ENCODE results near the gene BACH2.
A peak's percentile ranks its signal among the peaks of the same experiment; 100 is the strongest.
"Not testable (repeated sequence)": the region's sequence is repeated elsewhere in the genome, so short reads cannot be mapped to it uniquely, and the experiment has no call there.

BACH2 gene

GRCh38 chr6:90301816-90302215 is 5.2 kb upstream of the BACH2 start:
- no peak for DNase-seq (ENCODE audit: low read depth)

GRCh38 chr6:90298459-90299053 is 1.9 kb upstream of the BACH2 start:
- no peak for DNase-seq (ENCODE audit: low read depth)

- DNase-seq (ENCODE audit: low read depth) = no peak
Observed at GRCh38 chr6:90297867-90298381, 1.3 kb upstream of the BACH2 start.

GRCh38 chr6:90297115-90297866 is 648 bp upstream of the BACH2 start:
- DNase-seq (ENCODE audit: low read depth) = no peak

- DNase-seq (ENCODE audit: low read depth) = no peak
Observed at GRCh38 chr6:90295854-90296340, 746 bp downstream of the BACH2 start.

- DNase-seq (ENCODE audit: low read depth) = peak; percentile 66
Observed at GRCh38 chr6:90294989-90295853, 1.4 kb downstream of the BACH2 start.

GRCh38 chr6:90294614-90294988 is 2.0 kb downstream of the BACH2 start:
- DNase-seq (ENCODE audit: low read depth) = no peak

- no peak for DNase-seq (ENCODE audit: low read depth)
Observed at GRCh38 chr6:90294008-90294511, 2.6 kb downstream of the BACH2 start.

GRCh38 chr6:90293319-90293953 is 3.2 kb downstream of the BACH2 start:
- no peak for DNase-seq (ENCODE audit: low read depth)

- no peak for DNase-seq (ENCODE audit: low read depth)
Observed at GRCh38 chr6:90291565-90291964, 5.1 kb downstream of the BACH2 start.

GRCh38 chr6:90290811-90291420 is 5.7 kb downstream of the BACH2 start:
- no peak for DNase-seq (ENCODE audit: low read depth)

GRCh38 chr6:90289902-90290301 is 6.7 kb downstream of the BACH2 start:
- no peak for DNase-seq (ENCODE audit: low read depth)

- DNase-seq (ENCODE audit: low read depth) = no peak
Observed at GRCh38 chr6:90288404-90288803, 8.2 kb downstream of the BACH2 start.

GRCh38 chr6:90286884-90287488 is 9.7 kb downstream of the BACH2 start:
- peak; percentile 39 for DNase-seq (ENCODE audit: low read depth)

- no peak for DNase-seq (ENCODE audit: low read depth)
Observed at GRCh38 chr6:90285611-90286381, 10.8 kb downstream of the BACH2 start.

- DNase-seq (ENCODE audit: low read depth) = no peak
Observed at GRCh38 chr6:90285042-90285481, 11.6 kb downstream of the BACH2 start.

GRCh38 chr6:90284236-90285041 is 12.2 kb downstream of the BACH2 start:
- no peak for DNase-seq (ENCODE audit: low read depth)

GRCh38 chr6:90282265-90282664 is 14.4 kb downstream of the BACH2 start:
- DNase-seq (ENCODE audit: low read depth) = not testable (repeated sequence)

- DNase-seq (ENCODE audit: low read depth) = no peak
Observed at GRCh38 chr6:90278129-90278528, 18.5 kb downstream of the BACH2 start.
